ENCODE results near the gene PRICKLE3.

Gene PRICKLE3

DNA sequence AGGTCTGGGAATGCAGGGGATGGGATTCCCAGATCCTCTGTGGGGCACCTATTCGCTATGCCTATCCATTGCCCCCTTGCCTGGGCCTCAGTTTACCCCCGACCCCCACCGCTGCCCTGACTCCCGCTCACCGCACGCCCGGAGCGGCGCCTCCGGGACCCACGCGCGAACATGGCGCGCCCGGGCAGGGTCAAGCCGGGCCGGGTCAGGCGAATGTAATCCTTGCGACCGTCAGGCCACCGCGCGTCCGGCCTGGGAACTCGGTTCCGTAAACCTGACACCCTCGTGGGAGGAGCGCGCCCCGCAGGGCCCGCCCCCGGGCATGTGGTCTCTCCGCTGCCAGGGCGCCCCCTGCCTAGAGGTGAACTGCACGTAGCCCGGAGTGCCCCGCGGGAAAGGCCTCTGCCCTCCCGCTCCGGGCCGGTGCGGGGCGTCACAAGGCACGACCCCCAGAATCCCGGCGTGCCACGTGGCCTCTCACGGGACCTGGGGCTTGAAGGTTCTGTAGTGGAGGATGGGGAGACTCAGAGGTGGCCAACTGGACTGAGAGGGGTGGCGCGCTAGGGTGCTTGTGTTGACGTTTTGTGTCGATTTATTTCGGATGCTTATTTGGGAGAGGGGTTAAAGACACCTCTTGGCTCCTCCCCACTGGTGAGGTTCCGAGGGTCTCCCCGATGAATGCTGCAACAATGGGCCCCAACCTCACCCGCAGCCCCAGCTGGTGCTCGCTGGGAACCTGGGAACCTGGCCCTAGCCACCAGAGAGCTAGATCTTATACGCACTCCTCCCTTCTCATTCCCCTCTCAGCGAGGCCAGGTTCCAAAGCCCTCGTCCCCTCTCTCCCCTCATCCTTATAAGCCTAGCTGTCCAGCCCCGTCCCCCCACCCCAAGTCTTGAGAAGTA, at the start of gene PRICKLE3:
Gene PRICKLE3, minus strand, starts transcription at position 249 of the 903 bp plus-strand sequence. Its CDS starts 76 bp downstream, at position 173.
- DNase-seq, result peak in 47 of 58 donors; percentile 1 to 63 (median 26)

DNA sequence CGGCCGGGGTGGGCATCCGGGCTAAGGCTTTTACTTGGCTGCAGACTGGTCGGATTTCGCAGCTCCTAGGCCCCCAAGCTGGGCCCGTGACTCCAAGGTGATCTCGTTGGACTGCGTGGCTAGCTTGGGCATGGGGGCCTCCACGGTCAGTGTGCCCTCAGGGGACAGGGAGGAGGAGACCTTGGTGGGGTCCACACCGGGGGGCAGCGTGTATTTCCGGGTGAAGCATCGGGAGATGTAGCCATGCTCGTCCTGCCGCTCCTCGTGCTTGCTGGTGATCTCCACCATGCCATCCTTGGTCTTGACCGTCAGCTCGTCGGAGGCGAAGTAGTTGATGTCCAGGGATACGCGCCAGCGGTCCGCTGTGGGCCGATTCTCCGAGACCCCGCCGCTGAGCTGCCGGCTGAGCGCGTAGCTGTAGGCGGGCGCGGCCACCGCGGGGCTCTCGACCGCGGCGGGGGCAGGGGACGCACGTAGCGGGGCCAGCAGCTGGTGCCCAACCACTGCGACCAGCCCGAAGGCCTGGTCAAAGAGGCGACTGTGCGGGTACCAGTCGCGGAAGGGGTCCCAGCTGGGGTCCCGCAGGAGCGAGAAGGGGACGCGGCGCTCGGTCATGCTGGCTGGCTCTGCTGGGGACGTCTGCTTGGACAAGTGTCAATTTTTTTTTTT, 47.8 kb upstream of the PRICKLE3 start:
- DNase-seq, result no peak

DNA sequence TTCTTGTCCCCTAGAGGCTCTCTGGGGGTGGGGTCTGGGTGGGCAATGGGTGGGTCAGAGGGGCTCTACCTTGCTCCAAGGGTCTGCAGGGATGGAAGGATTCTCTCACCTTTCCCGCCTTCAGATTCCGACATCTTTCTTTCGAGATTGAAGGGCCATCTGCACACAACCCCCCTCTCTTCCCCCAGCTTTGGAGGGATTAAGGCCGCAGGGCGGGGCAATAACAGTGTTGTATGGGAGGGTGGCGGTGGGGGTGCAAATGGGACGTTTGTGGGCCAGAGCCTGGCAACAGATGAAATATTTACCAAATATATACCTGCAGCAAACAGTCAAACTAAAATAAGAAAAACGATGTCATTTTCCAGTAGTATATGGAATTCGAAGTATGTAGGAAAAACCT, 47.0 kb upstream of the PRICKLE3 start, which contains the start of gene CACNA1F:
Gene CACNA1F, minus strand, starts transcription at position 165 of the 400 bp plus-strand sequence. Its CDS starts 31 bp downstream, at position 134.
- DNase-seq, result no peak

GRCh38 chrX:49232525-49232924, 46.4 kb upstream of the PRICKLE3 start:
- DNase-seq, result no peak

GRCh38 chrX:49231333-49232000, 45.3 kb upstream of the PRICKLE3 start:
- no peak for DNase-seq

DNA sequence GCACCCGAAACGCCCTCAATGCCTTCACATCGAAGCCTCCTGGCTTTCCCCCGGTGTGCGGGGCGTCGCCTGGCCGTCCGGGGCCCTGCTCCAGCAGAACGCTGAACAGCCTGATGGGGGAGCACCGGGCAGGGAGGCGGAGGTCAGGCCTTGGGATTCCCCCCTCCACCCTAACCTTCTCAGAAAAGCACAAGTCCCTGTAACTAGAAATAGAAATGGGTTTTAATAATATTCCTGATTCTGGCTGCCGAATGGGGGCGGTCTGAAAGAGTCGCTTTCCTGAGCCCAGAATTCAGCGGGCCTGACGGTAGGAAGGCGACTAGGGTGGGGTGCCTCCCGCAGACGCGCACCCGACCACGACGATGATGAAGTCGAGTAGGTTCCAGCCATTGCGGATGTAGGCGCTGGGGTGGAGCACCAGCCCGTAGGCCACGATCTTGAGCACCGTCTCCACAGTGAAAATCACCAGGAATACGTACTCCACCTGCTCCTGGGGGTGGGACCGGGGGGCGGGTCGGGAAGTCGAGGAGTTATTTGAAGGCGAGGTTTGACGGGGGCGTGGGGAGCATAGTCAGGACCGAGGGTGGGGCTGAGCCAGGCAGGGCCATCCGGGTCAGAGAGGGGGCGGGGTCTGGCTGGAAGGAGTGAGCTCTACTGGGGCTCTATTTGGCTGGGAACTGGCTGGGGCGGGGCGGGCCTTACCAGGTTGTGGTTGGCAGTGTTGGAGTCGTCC, 44.5 kb upstream of the PRICKLE3 start:
- peak in 6 of 58 donors; percentile 0 to 18 (median 8) for DNase-seq

- no peak for DNase-seq
Measured at GRCh38 chrX:49228185-49228584, 42.0 kb upstream of the PRICKLE3 start.

DNA sequence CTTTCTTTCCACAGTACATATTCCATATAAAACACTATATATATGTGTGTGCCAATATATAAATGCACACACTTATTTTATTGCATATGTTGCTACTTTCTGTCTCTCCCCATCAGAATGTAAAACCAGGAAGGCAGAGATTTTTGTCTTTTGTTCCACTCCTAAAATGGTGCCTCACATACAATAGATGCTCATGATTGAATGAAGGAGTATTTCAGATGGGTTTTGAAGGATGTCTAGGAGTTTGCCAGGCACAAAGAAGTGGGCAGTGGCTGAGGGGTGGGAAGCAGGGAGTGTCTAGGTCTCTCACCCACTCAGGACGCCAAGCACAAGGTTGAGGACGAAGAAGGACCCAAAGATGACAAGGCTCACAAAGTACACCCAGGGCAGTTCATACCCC, 41.6 kb upstream of the PRICKLE3 start:
- DNase-seq, result no peak

GRCh38 chrX:49226946-49227345, 40.8 kb upstream of the PRICKLE3 start:
- DNase-seq, result no peak

DNA sequence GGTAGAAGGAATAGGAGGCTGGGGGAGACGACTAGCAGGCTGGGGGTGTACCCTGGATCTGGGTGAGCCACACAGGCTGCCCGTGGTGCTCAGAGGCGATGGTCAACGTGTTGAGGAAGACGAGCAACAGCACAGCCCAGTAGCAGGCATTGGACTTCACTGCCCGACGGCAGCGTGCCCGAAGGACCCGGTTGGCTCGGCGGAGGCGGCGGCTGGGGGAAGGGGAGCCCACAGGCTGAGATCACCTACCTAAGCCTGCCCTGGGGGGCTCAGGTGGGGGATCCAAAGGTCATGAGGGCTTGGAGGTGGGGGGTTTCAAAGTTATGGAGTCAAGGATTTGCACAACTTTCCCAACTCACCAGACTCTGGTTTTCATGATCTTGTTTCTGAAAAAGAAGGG, 39.7 kb upstream of the PRICKLE3 start:
- DNase-seq, result no peak

DNA sequence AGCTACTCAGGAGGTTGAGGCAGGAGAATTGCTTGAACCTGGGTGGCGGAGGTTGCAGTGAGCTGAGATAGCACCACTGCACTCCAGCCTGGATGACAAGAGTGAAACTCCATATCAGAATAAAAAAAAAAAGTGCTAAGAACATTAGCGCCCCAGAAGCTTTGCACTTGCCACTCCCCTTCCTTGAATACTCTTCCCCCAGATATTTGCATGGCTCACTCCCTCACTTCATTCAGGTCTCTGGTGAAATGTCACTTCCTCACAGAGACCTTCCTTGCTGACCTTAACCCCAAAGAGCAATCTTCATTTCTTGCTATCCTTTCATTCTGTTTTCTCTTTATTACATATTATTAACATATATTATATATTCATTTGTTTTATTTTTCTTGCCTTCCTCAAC, 35.7 kb upstream of the PRICKLE3 start:
- no peak for DNase-seq

DNA sequence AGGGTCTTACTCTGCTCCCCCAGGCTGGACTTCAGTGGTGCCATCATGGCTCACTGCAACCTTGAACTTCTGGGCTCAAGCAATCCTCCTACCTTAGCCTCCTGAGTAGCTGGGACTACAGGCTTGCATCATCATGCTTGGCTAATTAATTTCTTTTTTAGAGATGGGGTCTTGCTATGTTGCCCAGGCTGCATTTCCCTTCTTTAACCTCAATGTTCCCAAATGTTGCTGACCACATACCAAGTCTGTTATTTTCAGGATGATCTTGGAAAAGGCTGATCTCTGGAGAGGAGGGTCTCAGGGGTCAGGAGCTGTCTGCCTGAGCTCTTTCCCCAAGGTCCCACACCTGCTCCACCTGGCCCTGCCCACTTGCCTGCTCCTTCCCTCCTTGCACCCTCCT, 33.9 kb upstream of the PRICKLE3 start:
- DNase-seq, result no peak

DNA sequence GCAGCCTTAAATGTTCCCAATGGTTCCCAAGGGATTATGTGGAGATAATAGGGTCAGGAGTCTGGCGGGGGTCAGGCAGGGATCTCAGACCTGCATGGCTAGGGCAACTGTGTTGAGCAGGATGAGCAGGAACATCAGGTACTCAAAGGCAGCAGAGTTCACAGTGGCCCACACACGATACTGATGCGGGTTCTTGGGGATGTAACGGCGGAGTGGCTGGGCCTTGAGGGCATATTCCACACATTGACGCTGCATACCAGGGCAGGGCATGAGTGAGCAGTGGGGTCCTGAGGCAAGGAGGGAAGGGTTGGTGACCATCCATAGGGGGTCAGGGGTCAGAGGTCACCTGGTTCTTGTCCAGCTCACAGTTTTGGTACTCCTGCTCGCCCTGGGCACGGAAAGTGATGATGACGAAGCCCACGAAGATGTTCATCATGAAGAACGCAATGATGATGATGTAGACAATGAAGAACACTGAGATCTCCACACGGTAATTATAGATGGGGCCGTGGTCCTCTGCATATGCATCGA, 28.9 kb upstream of the PRICKLE3 start:
- no peak for DNase-seq

DNA sequence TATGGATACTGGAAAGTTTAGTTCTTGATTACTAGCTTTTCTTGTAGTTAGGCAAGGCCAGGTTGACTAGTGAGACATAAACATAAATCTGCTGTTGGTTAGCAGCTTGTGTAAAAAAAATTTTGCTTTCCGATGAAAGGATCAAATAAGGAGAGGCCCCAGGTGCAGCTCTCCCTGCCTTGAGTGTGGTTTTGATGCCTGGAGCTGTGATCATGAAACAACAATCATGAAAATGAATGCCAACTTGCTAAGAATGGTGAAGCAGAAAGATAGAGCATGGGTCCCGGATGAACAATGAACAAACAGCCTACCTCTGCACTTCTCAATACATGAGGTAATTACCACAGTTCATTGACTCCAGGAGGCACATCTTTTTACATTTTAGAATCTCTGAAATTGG, 28.2 kb upstream of the PRICKLE3 start:
- DNase-seq, result no peak

- no peak for DNase-seq
Measured at GRCh38 chrX:49212861-49213260, 26.7 kb upstream of the PRICKLE3 start.

DNA sequence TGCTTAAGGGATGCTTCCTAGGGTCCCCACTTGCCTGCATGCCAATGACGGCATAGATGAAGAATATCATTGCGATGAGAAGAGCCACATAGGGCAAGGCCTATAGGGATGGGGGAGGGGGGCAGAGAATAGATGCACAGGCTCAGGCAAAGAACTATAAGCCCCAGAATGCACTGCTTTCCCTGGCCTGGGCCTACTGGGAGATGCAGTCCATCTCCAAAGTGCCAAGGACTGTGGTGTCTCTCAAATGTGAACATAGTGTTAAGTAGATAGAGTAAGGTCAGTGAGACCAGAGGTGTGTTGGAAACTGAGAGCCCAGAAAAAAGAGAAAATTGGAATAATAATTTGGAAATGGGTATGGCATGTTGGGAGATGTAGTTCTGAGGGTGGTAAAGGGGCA, 26.0 kb upstream of the PRICKLE3 start:
- DNase-seq, result no peak

- DNase-seq, result no peak
Measured at GRCh38 chrX:49211074-49211473, 24.9 kb upstream of the PRICKLE3 start.

DNA sequence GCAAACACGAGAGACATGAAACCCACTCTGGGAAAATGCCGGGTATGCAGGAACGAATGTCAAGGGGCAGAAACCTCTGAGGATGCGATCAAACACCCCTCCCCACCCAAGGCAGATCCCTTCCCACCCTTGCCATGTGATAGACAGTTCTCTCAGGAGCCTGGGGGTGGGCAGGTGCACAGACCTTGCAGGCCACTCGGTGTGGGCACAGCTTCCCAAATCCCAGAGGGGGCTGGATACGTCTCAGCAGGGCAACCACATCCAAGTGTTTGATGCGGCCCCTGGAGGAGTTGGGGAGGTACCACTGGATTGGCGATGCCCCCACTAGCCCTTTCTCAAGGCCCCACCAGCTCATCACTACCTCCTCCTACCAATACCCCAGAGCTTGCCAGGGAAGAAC, 24.2 kb upstream of the PRICKLE3 start:
- DNase-seq, result no peak

DNA sequence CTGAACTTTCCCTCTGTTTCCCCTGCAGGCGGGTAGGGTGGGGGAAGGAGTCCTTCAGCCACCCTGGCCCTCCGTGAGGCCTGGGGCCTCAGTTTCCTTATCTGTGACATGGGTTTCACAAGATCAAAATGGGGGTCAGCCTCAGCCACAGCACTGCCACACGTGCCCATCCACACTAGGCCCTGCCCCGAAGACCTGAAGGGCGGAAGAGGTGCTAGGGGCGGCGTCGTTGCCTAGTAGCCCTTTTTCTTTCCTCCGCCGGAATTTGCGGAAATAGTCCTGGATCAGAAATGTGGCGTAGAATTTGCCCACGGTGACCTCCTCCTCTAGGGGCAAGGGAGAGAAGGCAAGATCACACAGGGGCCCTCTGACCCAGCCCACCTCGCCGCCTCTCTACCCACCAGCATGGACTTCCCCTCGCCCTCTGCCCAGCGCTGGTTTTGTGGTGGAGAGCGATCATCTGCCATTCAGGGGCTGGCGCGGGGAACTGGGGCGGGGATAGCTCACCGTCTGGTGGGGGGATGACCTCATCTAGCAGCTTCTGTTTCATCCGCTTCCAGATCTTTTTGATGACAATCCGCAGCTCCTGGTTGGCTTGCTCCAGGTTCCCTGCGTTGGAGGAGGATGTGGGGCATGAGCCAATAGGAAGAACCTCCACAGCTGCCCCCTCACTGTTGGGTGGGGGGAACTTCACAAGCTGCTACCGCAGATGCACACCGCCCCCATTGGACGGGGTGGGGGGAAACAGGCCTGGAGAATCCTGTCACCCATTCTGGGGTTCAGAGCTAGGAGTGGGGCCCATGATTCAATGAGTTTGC, 23.5 kb upstream of the PRICKLE3 start:
- peak in 27 of 58 donors; percentile 1 to 63 (median 25) for DNase-seq

DNA sequence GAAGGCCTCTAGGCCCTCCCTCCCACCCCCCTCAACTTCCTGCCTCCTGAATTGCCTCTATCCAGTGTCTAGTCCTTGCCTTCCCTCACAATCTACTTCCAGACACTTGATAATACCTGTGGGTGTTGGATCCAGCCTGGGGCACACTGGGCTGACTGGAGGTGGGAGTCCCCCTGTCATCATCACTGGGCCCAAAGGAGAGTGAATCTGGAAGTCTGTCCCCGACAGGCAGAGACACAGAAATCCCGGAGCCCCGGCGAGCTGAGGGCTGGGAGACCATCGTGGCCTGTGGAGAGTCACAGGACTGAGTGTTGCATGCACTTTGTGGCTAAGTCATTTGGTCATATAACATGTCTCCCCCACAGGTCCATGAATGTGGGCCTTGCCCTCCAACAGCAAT, 22.2 kb upstream of the PRICKLE3 start:
- DNase-seq, result no peak
